ENCODE measurements around the gene TNNT1.

GRCh38 chr19:55098716-55099556 lies 50.1 kb downstream of the TNNT1 start:
- TF ChIP-seq ZNF274 (IDR thresholded peaks at IDR 0.05; ENCODE audit: low read depth, low read length) (no peak), YY1 (IDR thresholded peaks at IDR 0.05; ENCODE audit: insufficient read depth, insufficient read length) (no peak)

Data from NT2/D1 (cell line).